ENCODE data around the gene FITM1. TPM values are rescaled to one million over a fixed set of nuclear protein-coding genes. Genes with fewer than 3 reads are reported as not detected.

FITM1 gene
- polyA plus RNA-seq, 1 donor from 2014 or later, result 0.88 TPM

DNA sequence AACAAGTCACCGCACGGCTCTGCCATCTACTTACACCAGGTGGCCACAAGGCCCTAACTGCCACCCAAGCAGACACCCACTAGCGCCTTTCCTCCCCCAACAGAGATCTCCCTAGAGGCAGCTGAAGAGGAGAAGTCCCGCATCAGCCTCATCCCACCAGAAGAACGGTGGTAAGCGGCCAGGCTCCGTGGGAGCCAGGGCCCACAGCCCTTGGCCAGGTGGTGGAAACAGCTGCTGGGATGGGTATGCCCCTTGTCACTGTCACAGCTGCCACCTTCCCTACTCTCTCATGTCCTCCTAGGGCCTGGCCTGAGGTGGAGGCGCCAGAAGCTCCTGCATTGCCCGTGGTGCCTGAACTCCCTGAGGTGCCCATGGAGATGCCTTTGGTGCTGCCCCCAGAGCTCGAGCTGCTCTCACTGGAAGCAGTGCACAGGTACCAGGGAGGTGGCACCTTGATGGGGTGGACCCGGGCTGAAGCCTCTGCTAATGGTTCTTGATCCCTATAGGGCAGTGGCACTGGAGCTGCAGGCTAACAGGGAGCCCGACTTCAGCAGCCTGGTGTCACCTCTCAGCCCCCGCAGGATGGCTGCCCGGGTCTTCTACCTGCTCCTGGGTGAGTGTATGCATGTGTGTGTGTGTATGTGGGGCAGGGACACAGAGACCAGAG lies 49.0 kb downstream of the FITM1 start:
- no peaks in the 10 kb centered on the region for H3K9me2 ChIP-seq (ENCODE audit: insufficient read depth, low read length)
- no peaks in the 10 kb centered on the region for H4K20me1 ChIP-seq (ENCODE audit: insufficient read depth)
- no peak overlapping the region for H3K4me3 ChIP-seq (ENCODE audit: low read length)
- H3K36me3 ChIP-seq (ENCODE audit: insufficient read depth, low read length), result no peaks in the 10 kb centered on the region
- no peaks in the 10 kb centered on the region for H3K9me3 ChIP-seq (ENCODE audit: low read length)
- H3K79me2 ChIP-seq (replicated peaks; ENCODE audit: insufficient read depth, low read length), result no peaks in the 10 kb centered on the region
- H3K4me2 ChIP-seq (ENCODE audit: low read length), result no peak overlapping the region
- no peak overlapping the region for H3K27ac ChIP-seq (ENCODE audit: low read length)
- TF ChIP-seq EP300 (conservative IDR thresholded peaks at IDR 0.05; ENCODE audit: poor library complexity, severe bottlenecking), result no peak
- TF ChIP-seq, protein P1, sequence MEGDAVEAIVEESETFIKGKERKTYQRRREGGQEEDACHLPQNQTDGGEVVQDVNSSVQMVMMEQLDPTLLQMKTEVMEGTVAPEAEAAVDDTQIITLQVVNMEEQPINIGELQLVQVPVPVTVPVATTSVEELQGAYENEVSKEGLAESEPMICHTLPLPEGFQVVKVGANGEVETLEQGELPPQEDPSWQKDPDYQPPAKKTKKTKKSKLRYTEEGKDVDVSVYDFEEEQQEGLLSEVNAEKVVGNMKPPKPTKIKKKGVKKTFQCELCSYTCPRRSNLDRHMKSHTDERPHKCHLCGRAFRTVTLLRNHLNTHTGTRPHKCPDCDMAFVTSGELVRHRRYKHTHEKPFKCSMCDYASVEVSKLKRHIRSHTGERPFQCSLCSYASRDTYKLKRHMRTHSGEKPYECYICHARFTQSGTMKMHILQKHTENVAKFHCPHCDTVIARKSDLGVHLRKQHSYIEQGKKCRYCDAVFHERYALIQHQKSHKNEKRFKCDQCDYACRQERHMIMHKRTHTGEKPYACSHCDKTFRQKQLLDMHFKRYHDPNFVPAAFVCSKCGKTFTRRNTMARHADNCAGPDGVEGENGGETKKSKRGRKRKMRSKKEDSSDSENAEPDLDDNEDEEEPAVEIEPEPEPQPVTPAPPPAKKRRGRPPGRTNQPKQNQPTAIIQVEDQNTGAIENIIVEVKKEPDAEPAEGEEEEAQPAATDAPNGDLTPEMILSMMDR (IDR thresholded peaks at IDR 0.05; ENCODE audit: poor library complexity, severe bottlenecking), result no peak
- TF ChIP-seq, protein P2, sequence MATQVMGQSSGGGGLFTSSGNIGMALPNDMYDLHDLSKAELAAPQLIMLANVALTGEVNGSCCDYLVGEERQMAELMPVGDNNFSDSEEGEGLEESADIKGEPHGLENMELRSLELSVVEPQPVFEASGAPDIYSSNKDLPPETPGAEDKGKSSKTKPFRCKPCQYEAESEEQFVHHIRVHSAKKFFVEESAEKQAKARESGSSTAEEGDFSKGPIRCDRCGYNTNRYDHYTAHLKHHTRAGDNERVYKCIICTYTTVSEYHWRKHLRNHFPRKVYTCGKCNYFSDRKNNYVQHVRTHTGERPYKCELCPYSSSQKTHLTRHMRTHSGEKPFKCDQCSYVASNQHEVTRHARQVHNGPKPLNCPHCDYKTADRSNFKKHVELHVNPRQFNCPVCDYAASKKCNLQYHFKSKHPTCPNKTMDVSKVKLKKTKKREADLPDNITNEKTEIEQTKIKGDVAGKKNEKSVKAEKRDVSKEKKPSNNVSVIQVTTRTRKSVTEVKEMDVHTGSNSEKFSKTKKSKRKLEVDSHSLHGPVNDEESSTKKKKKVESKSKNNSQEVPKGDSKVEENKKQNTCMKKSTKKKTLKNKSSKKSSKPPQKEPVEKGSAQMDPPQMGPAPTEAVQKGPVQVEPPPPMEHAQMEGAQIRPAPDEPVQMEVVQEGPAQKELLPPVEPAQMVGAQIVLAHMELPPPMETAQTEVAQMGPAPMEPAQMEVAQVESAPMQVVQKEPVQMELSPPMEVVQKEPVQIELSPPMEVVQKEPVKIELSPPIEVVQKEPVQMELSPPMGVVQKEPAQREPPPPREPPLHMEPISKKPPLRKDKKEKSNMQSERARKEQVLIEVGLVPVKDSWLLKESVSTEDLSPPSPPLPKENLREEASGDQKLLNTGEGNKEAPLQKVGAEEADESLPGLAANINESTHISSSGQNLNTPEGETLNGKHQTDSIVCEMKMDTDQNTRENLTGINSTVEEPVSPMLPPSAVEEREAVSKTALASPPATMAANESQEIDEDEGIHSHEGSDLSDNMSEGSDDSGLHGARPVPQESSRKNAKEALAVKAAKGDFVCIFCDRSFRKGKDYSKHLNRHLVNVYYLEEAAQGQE (IDR thresholded peaks at IDR 0.05; ENCODE audit: borderline replicate concordance), result no peak
- TF ChIP-seq POLR2AphosphoS5 (IDR thresholded peaks at IDR 0.05), result no peak
- TF ChIP-seq MXI1 (conservative IDR thresholded peaks at IDR 0.05; ENCODE audit: poor library complexity, severe bottlenecking), result no peak
- TF ChIP-seq TAF1 (IDR thresholded peaks at IDR 0.05; ENCODE audit: low read depth), result no peak
- TF ChIP-seq SMC3 (conservative IDR thresholded peaks at IDR 0.05; ENCODE audit: poor library complexity), result no peak
- TF ChIP-seq RAD21 (conservative IDR thresholded peaks at IDR 0.05), result no peak
- TF ChIP-seq EZH2 (IDR thresholded peaks at IDR 0.05; ENCODE audit: borderline replicate concordance, insufficient read depth, low read length, poor library complexity, severe bottlenecking), result no peak
- H3K27me3 ChIP-seq (ENCODE audit: insufficient read depth, low read depth, low read length), result no peaks in the 10 kb centered on the region
- H2AFZ ChIP-seq (ENCODE audit: low read depth, low read length), result no peak overlapping the region
- no peaks in the 10 kb centered on the region for H3F3A ChIP-seq (ENCODE audit: insufficient read depth, low read length, poor library complexity, severe bottlenecking)
- no peak overlapping the region for H3K9ac ChIP-seq (ENCODE audit: low read length)

DNA sequence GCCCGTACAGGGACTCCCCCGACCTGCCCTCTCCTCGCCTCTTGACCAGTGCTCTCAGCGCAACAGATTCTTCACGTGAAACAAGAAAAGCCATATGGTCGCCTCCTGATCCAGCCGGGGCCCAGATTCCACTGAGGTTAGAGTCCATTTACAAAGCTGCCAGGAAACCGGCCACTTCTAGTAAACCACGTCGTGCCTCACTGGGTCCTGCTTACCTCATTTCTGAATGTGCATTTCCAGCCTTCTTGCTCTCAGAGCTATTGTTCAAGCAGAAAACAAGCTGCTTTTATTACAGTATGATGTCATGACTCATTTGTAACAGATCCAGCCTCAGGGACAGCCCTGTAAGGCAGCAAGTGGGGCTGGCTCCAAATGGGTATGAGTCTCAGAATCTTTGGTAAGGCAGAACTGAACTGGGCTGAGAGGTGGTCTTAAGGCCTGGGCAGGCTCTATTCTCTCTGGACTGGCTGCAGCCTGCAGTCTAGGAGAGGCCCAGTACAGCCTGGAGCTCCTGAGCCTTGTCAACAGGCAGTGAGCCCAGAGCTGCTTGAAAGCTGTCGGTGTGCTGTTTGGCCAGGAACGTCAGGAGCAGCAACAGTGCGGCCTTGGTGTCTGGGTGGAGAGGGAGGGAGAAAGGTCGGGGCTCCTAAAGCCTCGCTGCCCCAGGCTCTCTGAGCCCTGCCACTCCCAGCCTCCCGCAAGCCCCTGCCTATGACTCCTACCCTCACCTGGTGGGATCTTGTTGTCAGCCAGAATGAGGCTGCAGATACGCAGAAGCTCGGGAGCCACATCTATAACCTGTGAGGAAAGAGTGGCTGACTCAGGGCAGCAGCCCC lies 49.7 kb downstream of the FITM1 start:
- no peak overlapping the region for H3K4me2 ChIP-seq (ENCODE audit: low read length)
- TF ChIP-seq EP300 (conservative IDR thresholded peaks at IDR 0.05; ENCODE audit: poor library complexity, severe bottlenecking) (no peak), EZH2 (IDR thresholded peaks at IDR 0.05; ENCODE audit: borderline replicate concordance, insufficient read depth, low read length, poor library complexity, severe bottlenecking) (no peak), MXI1 (conservative IDR thresholded peaks at IDR 0.05; ENCODE audit: poor library complexity, severe bottlenecking) (no peak), SMC3 (conservative IDR thresholded peaks at IDR 0.05; ENCODE audit: poor library complexity) (no peak), TAF1 (IDR thresholded peaks at IDR 0.05; ENCODE audit: low read depth) (no peak)
- TF ChIP-seq, protein P2 (IDR thresholded peaks at IDR 0.05; ENCODE audit: borderline replicate concordance), result no peak
- TF ChIP-seq, protein P1 (IDR thresholded peaks at IDR 0.05; ENCODE audit: poor library complexity, severe bottlenecking), result no peak
- no peak overlapping the region for H3K9ac ChIP-seq (ENCODE audit: low read length)
- no peaks in the 10 kb centered on the region for H4K20me1 ChIP-seq (ENCODE audit: insufficient read depth)
- H2AFZ ChIP-seq (ENCODE audit: low read depth, low read length), result no peak overlapping the region
- no peak overlapping the region for H3K27ac ChIP-seq (ENCODE audit: low read length)
- no peaks in the 10 kb centered on the region for H3F3A ChIP-seq (ENCODE audit: insufficient read depth, low read length, poor library complexity, severe bottlenecking)
- H3K9me2 ChIP-seq (ENCODE audit: insufficient read depth, low read length), result no peaks in the 10 kb centered on the region
- H3K27me3 ChIP-seq (ENCODE audit: insufficient read depth, low read depth, low read length), result no peaks in the 10 kb centered on the region
- H3K36me3 ChIP-seq (ENCODE audit: insufficient read depth, low read length), result no peaks in the 10 kb centered on the region
- no peaks in the 10 kb centered on the region for H3K79me2 ChIP-seq (replicated peaks; ENCODE audit: insufficient read depth, low read length)
- H3K4me3 ChIP-seq (ENCODE audit: low read length), result no peak overlapping the region
- no peaks in the 10 kb centered on the region for H3K9me3 ChIP-seq (ENCODE audit: low read length)

Data from neural cell (in vitro differentiated cells).